ENCODE measurements around the gene TMEM191B. TPM values are rescaled to one million over a fixed set of nuclear protein-coding genes. Genes with fewer than 3 reads are reported as not detected.
A peak's percentile ranks its signal among the peaks of the same experiment; 100 is the strongest.
"Not testable (repeated sequence)": the region's sequence is repeated elsewhere in the genome, so short reads cannot be mapped to it uniquely, and the experiment has no call there.

Gene TMEM191B
- polyA plus RNA-seq, 3 donors = 1.8 to 6.7 (median 2.8) TPM

GRCh38 chr22:18528597-18529415 lies 1.2 kb downstream of the TMEM191B start:
- H2AFZ ChIP-seq (ENCODE audit: insufficient read depth, low read depth, low read length, poor library complexity, severe bottlenecking); H3K4me1 ChIP-seq (ENCODE audit: control insufficient read depth in 1 of 2, insufficient read depth in 2 of 2, low read length in 2 of 2); intact Hi-C loops (cut with micrococcal nuclease); H3K36me3 Mint-ChIP-seq; H3K27ac ChIP-seq (ENCODE audit: low read depth in 1 of 2, low read length in 2 of 2); H4K20me1 ChIP-seq (ENCODE audit: insufficient read depth, low read length); H3K9ac ChIP-seq (ENCODE audit: insufficient read depth, low read length, poor library complexity, severe bottlenecking); H3K4me3 Mint-ChIP-seq; H3K9me3 ChIP-seq (replicated peaks in 1 of 2; ENCODE audit: control insufficient read depth in 1 of 2, insufficient read depth in 1 of 2, low read length in 2 of 2); H3K9me3 Mint-ChIP-seq; H3K4me2 ChIP-seq (replicated peaks; ENCODE audit: extremely low read depth, low read length, poor library complexity, severe bottlenecking); H3K27me3 ChIP-seq (ENCODE audit: control insufficient read depth in 2 of 2, insufficient read depth in 2 of 2, low read length in 2 of 2); H3K27me3 Mint-ChIP-seq (ENCODE audit: low read depth in 3 of 3); H3K4me1 Mint-ChIP-seq; H3K36me3 ChIP-seq (replicated peaks in 1 of 2; ENCODE audit: control insufficient read depth in 1 of 2, insufficient read depth in 2 of 2, low read length in 2 of 2); H3K79me2 ChIP-seq (ENCODE audit: insufficient read depth, low read length): not testable (repeated sequence)
- H3K4me3 ChIP-seq (replicated peaks in 1 of 3; ENCODE audit: low read depth in 2 of 3, low read length in 3 of 3) = peak overlapping the region in 2 of 3 experiments; percentile 9 to 29
- peak; percentile 10 to 73 (median 40) for DNase-seq
- H3K27ac Mint-ChIP-seq = peak overlapping the region in 1 of 7 donors; percentile 92
- WGBS (ENCODE audit: insufficient coverage) = no CpG with 5 or more reads among the region's 66 CpGs

- H3K27ac Mint-ChIP-seq; intact Hi-C loops (cut with micrococcal nuclease); H2AFZ ChIP-seq (ENCODE audit: insufficient read depth, low read depth, low read length, poor library complexity, severe bottlenecking); H3K4me3 Mint-ChIP-seq; DNase-seq; H3K9me3 ChIP-seq (replicated peaks in 1 of 2; ENCODE audit: control insufficient read depth in 1 of 2, insufficient read depth in 1 of 2, low read length in 2 of 2); H3K27ac ChIP-seq (ENCODE audit: low read depth in 1 of 2, low read length in 2 of 2); H3K27me3 ChIP-seq (ENCODE audit: control insufficient read depth in 2 of 2, insufficient read depth in 2 of 2, low read length in 2 of 2); H3K79me2 ChIP-seq (ENCODE audit: insufficient read depth, low read length); H3K9ac ChIP-seq (ENCODE audit: insufficient read depth, low read length, poor library complexity, severe bottlenecking); H3K9me3 Mint-ChIP-seq; H3K4me2 ChIP-seq (replicated peaks; ENCODE audit: extremely low read depth, low read length, poor library complexity, severe bottlenecking); H4K20me1 ChIP-seq (ENCODE audit: insufficient read depth, low read length); H3K36me3 Mint-ChIP-seq; H3K4me3 ChIP-seq (replicated peaks in 1 of 3; ENCODE audit: low read depth in 2 of 3, low read length in 3 of 3); H3K27me3 Mint-ChIP-seq (ENCODE audit: low read depth in 3 of 3); H3K36me3 ChIP-seq (replicated peaks in 1 of 2; ENCODE audit: control insufficient read depth in 1 of 2, insufficient read depth in 2 of 2, low read length in 2 of 2); H3K4me1 ChIP-seq (ENCODE audit: control insufficient read depth in 1 of 2, insufficient read depth in 2 of 2, low read length in 2 of 2); H3K4me1 Mint-ChIP-seq: not testable (repeated sequence)
- no CpG with 5 or more reads among the region's 57 CpGs for WGBS (ENCODE audit: insufficient coverage)
Measured at GRCh38 chr22:18529416-18530145, 2.0 kb downstream of the TMEM191B start.

DNA sequence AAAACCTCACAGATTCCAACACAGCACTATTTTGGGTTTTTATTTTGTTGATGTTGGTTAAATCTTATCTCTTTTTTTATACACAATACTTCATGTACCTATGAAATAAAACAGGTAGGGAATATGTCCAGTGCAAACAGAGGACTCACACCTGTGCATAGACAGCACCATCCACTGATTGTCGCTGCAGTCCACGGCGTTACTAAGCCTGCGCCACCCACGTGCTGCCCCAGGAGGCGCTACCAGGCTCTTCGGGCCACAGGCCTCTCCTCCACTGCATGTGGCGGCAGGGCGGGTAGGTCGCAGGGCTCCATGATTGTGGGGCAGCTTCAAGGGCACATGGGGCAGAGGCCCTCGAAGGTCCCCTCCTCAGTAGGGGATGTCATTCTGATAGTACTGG lies 6.0 kb downstream of the TMEM191B start:
- H2AFZ ChIP-seq (ENCODE audit: insufficient read depth, low read depth, low read length, poor library complexity, severe bottlenecking); H3K27me3 ChIP-seq (ENCODE audit: control insufficient read depth in 2 of 2, insufficient read depth in 2 of 2, low read length in 2 of 2); H3K4me2 ChIP-seq (replicated peaks; ENCODE audit: extremely low read depth, low read length, poor library complexity, severe bottlenecking); H3K9me3 Mint-ChIP-seq; H3K4me3 Mint-ChIP-seq; H3K27me3 Mint-ChIP-seq (ENCODE audit: low read depth in 3 of 3); H3K36me3 Mint-ChIP-seq; DNase-seq; H3K4me1 ChIP-seq (ENCODE audit: control insufficient read depth in 1 of 2, insufficient read depth in 2 of 2, low read length in 2 of 2); H3K27ac Mint-ChIP-seq; H3K9ac ChIP-seq (ENCODE audit: insufficient read depth, low read length, poor library complexity, severe bottlenecking); H3K9me3 ChIP-seq (replicated peaks in 1 of 2; ENCODE audit: control insufficient read depth in 1 of 2, insufficient read depth in 1 of 2, low read length in 2 of 2); intact Hi-C loops (cut with micrococcal nuclease); H4K20me1 ChIP-seq (ENCODE audit: insufficient read depth, low read length); H3K4me1 Mint-ChIP-seq; H3K4me3 ChIP-seq (replicated peaks in 1 of 3; ENCODE audit: low read depth in 2 of 3, low read length in 3 of 3); H3K27ac ChIP-seq (ENCODE audit: low read depth in 1 of 2, low read length in 2 of 2); H3K79me2 ChIP-seq (ENCODE audit: insufficient read depth, low read length); H3K36me3 ChIP-seq (replicated peaks in 1 of 2; ENCODE audit: control insufficient read depth in 1 of 2, insufficient read depth in 2 of 2, low read length in 2 of 2): not testable (repeated sequence)
- WGBS (ENCODE audit: insufficient coverage) = no CpG with 5 or more reads among the region's 11 CpGs

DNA sequence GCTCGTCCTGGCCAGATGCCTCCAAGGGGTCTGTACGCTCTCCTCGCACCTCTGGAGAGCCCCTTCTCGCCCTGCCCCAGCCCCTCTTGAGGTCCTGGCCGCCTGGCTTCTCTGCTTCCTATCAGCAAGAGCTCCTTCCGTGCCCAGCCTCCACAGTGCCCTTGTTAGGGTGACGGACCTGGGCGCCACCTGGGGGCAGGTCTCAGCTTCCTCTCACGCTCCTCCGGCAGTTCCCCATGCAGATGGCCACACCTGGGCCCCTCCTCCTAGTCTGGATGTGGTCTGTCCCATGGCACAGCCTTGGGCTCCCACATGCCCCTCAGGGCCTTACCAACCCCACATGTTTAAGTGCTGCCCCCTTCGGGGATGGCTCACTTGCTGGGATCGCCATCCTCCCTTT lies 6.7 kb downstream of the TMEM191B start:
- H3K27me3 Mint-ChIP-seq (ENCODE audit: low read depth in 3 of 3); H3K4me2 ChIP-seq (replicated peaks; ENCODE audit: extremely low read depth, low read length, poor library complexity, severe bottlenecking); H2AFZ ChIP-seq (ENCODE audit: insufficient read depth, low read depth, low read length, poor library complexity, severe bottlenecking); H3K9me3 ChIP-seq (replicated peaks in 1 of 2; ENCODE audit: control insufficient read depth in 1 of 2, insufficient read depth in 1 of 2, low read length in 2 of 2); H3K27me3 ChIP-seq (ENCODE audit: control insufficient read depth in 2 of 2, insufficient read depth in 2 of 2, low read length in 2 of 2); H4K20me1 ChIP-seq (ENCODE audit: insufficient read depth, low read length); H3K9ac ChIP-seq (ENCODE audit: insufficient read depth, low read length, poor library complexity, severe bottlenecking); H3K4me1 ChIP-seq (ENCODE audit: control insufficient read depth in 1 of 2, insufficient read depth in 2 of 2, low read length in 2 of 2); intact Hi-C loops (cut with micrococcal nuclease); H3K36me3 Mint-ChIP-seq; H3K36me3 ChIP-seq (replicated peaks in 1 of 2; ENCODE audit: control insufficient read depth in 1 of 2, insufficient read depth in 2 of 2, low read length in 2 of 2); DNase-seq; H3K9me3 Mint-ChIP-seq; H3K27ac ChIP-seq (ENCODE audit: low read depth in 1 of 2, low read length in 2 of 2); H3K79me2 ChIP-seq (ENCODE audit: insufficient read depth, low read length); H3K4me3 ChIP-seq (replicated peaks in 1 of 3; ENCODE audit: low read depth in 2 of 3, low read length in 3 of 3); H3K4me3 Mint-ChIP-seq; H3K27ac Mint-ChIP-seq; H3K4me1 Mint-ChIP-seq: not testable (repeated sequence)
- WGBS (ENCODE audit: insufficient coverage) = no CpG with 5 or more reads among the region's 12 CpGs
